Limb (tissue), 2 donors: ENCODE measurements around the gene DAZAP2.
"Not testable (repeated sequence)": the region's sequence is repeated elsewhere in the genome, so short reads cannot be mapped to it uniquely, and the experiment has no call there.

Source experiments
- DNase-seq, 2 donors: peaks; one replicate each; pipeline ENCODE4 v3.0.0-alpha.2; 2016; ENCODE audit errors: extremely low spot score in 2 of 2

DAZAP2 gene

DNA sequence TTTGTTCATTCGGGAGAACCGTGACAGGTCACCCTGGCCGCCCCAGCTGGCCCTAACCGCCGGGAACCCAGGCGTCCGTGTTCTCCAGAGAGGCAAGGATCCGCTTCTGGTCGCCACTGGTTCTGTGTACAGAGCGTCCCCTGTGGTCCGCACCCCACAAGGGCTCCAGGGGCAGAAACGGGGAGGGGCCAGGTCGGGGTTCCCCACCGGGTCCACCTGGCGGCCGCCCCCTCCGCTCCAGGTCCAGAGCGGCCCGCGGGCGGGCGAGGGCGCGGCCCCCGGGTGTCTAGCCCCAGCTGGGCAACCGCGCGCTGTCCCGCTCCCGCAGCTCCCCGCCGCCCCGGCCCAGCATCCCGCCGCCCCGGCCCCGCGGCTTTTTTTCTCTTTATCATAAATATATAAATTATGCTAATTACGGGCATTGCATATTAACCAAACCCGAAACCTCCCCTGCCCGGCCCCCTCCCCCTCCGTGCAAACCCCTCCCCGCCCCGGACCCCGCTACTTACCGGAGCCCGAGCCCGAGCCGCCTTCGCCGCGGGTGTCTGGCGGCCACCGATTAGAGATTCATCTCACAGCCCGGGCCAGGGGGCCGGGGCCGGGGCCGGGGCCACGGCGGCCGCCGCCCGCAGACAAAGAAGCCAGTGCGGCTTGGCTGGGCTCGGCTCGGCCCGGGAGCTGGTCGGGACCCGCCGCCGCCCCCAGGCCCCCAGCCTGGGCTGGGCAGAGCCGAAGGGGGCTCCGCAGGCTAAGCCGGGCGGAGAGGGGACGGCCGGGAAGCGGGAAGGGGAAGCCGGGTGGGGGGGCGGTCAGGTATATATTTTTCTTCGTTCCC is 21.3 kb upstream of the DAZAP2 start:
- peak in 1 of 2 donors; percentile 78 for DNase-seq

DNA sequence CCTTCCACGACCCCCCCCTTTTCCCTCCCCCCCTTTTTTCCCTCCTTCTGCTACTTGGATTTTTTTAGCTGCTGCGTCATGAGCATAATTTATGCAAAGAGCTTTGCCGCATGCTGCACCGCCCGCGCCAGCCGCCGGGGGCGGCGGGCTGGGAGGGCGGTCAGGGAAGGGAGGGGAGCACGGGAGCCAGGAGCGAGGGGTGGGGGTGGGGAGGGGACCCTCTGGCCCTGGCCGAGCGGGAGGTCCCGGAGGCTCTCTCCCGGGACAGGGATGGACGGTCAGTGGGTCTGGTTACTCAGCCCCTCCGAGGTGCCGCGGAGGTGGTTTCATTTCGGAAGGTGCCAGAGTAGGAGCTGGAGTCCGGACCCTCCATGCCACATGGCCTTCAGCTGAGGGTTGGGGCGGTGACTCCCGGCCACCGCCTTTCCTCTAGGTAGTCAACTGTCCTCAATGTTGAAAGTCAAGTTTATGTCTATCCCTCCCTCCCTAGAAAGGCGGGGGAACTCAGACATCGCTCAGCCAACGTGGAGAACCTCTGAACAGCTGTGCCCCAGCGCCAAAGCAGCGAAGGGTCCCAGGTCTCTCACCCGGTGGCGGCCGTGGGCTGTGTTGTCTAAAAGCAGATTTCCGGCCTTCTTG is 20.5 kb upstream of the DAZAP2 start, which contains the start of gene POU6F1:
Gene POU6F1, minus strand, starts transcription at position 95 of the 639 bp plus-strand sequence. CDS start 11,226 bp downstream, outside the sequence.
- peak; percentile 85 to 89 for DNase-seq

DNA sequence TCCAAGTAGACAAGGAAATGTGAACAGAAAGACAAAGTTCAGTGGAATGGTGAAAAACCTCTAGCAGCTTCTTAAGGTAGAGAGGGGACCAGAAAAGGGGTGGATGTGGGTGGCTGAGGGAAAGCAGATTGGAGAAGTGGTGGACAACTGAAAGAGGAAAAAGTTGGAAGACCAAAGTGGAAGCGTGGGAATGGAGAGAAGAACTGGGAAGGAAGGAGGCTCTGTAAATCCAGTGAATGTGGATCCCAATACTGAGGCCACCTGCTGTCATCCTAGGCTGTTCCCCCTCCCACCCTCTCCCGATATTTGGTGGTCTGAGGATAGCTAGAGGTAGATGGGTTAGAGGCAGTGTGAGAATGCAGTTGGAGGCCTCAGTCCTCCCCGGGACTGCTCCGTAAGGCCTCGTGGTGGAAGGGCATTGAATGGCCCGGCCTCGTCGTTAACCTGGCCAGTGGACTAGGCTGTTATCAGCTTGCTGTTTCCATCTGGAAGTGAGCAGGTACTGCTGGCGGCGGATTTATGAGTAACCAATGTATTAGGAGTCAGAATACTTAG is 19.9 kb upstream of the DAZAP2 start:
- DNase-seq = peak in 1 of 2 donors; percentile 37

DNA sequence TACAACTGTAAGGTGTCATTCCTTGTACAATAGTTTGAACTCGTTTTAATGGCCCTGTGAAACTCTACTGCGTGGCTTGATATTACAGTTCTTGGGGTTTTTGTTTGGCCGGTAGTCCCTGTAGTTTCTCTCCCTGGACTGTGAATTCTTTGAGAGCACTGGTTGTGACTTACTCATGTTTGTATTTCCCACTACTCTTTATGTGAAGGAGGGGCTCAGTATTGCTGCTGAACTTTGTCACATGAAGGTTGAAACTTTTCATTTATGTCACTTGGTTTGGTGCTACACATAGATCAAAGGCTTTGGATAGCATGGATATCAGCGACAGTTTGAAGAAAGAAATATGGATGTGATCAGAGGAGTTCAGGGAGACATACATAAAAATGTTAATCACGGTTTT is 19.3 kb upstream of the DAZAP2 start:
- no peak for DNase-seq

DNA sequence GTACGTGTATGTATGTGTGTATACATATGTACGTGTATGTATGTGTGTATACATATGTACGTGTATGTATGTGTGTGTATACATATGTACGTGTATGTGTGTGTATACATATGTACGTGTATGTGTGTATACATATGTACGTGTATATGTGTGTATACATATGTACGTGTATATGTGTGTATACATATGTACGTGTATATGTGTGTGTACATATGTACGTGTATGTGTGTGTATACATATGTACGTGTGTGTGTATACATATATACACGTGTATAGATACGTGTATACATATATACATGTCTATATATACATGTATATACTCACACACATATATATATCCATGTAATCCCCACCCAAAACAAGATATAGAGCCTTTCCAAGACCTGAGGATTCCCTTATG is 18.8 kb upstream of the DAZAP2 start:
- DNase-seq = not testable (repeated sequence)

DNA sequence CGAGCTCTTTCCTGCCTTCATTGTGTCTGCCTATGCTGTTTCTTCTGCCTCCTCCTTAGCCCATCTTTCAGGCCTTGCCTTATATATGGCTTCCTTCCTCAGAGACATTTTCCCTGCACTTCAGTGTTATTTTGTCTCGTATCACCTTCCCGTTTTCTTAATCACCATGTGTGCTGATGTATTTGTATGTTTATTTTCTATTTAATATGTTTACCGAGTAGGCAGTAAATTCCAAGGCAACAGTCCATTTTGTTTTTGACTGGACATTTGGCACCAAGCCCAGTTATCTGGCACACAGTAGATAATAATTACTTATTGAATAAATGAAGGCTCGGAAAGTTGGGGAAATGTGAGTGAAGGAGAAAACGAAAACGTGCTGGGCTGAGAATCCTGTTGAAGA is 16.2 kb upstream of the DAZAP2 start:
- no peak for DNase-seq

DNA sequence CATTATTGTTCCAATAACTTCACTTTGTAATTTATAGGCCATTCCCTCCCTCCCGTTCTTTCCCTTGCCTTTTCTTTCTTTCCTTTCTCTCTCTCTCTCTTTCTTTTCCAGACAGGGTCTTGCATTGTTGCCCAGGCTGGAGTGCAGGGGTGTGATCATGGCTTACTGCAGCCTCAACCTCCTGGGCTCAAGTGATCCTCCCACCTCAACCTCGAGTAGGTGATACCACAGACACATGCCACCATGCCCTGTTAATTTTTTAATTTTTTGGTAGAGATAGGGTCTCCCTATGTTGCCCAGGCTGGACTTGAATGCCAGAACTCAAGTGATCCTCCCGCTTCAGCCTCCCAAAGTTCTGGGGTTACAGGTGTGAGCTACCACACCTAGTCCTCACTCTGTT is 14.0 kb upstream of the DAZAP2 start:
- no peak for DNase-seq

DNA sequence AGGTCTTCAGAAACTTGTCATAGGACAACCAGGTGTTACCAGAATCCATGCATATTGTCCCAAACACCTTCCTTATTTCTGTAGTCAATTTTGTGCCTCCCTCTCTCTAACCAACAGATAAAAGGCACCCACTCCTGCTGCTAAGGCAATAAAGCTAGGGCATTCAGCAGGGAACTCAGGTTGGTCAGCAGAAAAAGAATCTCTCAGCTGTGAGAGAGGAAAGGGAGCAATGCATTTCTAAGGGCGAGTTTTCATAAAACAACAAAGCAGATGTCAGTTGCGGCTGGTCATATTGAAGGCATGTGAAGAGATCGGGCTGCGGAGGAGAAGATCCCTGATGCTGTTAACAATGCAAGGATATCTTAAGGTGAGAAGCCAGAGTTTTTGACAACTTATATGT is 13.4 kb upstream of the DAZAP2 start:
- DNase-seq = no peak

DNA sequence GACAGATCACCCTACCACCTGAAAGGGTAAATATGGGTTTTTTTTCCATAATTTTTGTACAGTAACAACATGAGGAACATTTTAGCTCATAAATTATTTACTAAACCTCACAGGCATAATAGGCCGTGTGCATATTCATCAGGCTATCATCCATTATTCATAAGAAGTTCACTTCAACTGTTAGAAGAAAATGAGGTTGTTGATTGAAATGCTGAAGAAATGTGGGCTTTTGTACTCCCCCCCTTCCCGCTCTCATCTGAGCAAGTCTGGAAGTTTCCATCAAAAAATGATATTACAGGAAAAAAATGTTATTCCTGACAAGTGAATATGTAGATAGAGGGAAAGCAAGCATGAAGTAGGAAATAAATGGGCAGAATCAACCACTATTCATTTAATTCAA is 12.9 kb upstream of the DAZAP2 start:
- no peak for DNase-seq

DNA sequence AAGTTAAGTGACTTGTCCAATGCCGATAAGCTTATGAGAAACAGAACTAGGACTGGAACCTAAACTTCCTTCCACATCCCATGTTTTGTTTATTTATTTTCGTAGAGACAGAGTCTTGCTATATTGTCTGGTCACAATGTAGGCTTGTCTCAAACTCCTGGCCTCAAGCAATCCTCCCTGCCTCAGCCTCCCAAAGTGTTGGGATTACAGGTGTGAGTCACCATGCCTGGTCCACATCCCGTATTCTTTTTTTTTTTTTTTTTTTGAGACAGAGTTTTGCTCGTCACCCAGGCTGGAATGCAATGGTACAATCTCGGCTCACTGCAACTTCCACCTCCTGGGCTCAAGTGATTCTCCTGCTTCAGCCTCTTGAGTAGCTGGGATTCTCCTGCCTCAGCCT is 11.5 kb upstream of the DAZAP2 start:
- not testable (repeated sequence) for DNase-seq

DNA sequence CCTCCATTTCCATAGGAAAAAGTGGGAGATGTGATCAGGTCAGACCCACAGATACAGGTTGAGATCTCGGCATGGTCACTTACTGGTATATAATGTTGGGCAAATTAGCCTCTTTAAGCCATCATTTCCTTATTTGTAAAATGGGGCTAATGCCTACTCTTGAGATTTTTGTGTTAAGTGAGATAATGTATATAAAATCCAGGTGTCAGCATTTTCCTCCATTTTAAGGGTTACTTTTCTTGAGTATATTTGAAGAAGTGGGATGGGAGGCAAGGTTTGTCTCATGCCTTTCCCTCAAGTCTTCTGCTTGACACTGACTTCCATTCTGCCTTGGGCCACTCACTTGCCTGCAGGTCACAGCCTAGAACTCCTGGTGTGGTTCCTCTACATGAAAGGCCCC is 10.7 kb upstream of the DAZAP2 start:
- no peak for DNase-seq

DNA sequence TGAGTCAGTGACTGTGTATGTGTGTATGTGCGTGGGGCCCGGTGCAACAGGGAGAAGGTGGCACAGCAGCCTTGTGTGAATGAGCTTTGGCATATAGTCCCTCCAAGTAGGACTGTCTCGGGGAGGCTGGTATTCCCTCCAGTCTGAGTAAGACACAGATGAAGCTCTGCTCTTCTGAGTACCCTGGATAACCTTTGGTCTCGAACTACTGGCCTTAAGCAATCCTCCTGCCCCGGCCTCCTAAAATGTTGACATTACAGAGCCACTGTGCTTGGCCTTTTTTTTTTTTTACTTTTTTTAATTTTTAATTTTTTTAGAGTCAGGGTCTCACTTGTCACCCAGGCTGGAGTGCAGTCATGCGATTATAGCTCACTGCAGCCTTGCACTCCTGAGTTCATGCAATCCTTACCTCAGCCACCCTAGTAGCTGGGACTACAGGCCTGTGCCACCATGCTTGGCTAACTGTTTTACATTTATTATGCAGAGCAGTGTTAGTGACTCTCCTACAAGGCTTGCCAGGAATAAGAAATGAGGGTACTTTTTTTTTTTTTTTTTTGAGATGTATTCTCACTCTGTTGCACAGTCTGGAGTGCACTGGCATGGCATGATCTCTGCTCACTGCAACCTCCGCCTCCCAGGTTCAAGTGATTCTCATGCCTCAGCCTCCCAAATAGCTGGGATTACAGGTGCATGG is 9.4 kb upstream of the DAZAP2 start:
- DNase-seq = no peak

DNA sequence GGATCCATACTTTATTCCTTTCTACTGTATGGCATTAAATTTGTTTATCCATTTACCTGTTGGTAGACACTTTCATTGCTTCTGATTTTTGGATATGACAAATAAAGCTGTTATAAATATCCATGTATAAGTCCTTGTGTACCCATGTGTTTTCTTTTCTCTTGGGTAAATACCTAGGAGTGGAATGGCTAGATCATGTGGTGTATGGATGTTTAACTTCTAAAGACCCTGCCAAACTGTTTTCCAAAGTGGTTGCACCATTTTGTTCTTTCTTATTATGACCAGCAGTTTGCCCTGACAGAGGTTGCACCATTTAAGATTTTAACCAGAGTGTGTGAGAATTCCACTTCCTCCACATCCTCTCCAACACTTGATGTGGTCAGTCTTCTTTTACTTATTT is 6.0 kb upstream of the DAZAP2 start:
- DNase-seq = no peak

DNA sequence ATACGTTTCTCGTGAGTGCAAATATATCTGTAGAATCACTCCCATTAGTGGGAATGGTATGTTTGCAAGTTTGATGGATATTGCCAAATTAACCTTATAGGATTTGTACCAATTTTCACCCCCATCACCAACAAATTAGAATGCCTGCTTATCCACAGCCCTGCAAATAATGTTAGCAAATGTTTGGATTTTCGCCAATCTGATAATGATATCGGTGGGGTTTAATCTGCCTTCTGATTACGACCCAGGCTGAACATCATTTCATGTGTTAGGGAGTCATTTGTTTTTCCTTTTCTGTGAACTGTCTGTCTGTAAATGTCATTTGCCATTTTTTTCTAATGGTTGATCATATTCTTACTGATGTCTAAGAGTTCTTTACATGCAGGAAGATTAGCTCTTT is 4.1 kb upstream of the DAZAP2 start:
- no peak for DNase-seq

DNA sequence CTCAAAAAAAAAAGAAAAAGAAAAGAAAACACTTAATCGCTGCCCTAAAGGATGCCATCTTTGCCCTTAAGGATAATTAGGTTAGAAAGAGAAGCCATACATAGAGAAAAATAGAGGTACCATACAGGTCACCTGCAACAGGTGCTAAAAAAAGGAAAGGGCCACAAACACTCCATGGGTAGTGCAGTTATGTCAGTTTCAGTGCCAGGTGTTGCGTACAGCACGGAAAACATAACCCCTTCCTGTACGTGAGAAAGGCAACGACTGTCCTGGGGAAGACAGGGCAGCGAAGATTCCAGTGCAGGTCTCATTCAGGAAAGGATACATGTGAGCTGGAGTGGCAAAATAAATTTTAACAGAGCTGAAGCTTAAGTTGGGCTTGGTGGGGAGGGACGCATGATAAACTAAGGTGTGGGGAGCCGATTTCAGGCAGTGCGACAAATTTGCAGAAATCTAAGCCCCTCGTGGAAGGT is 553 bp upstream of the DAZAP2 start:
- DNase-seq = no peak

DNA sequence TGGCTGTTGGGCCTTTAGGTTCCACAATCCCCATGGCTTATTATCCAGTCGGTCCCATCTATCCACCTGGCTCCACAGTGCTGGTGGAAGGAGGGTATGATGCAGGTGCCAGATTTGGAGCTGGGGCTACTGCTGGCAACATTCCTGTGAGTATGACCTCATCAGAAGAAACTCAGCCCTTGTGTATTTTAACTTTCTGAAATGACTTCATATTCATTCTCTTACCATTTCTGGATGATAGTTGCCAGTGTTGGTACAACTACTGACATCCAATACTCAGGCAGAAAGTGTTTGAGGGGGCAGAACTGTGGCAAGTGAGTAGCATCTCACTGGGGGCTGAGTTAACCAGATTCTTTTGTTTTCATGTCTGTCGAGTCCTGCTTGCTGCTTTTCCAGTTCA is 2.3 kb downstream of the DAZAP2 start:
- no peak for DNase-seq

DNA sequence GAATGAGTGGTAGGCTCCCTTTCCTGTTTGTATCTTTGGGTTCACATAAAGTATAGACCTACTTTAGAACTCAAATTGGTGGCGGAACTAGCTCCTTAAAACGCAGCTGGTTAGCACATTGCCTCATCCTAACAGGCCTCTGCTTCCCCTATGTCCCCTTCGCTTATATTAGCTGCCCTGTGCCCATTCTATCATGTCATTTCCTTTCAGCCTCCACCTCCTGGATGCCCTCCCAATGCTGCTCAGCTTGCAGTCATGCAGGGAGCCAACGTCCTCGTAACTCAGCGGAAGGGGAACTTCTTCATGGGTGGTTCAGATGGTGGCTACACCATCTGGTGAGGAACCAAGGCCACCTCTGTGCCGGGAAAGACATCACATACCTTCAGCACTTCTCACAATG is 3.5 kb downstream of the DAZAP2 start:
- no peak for DNase-seq

DNA sequence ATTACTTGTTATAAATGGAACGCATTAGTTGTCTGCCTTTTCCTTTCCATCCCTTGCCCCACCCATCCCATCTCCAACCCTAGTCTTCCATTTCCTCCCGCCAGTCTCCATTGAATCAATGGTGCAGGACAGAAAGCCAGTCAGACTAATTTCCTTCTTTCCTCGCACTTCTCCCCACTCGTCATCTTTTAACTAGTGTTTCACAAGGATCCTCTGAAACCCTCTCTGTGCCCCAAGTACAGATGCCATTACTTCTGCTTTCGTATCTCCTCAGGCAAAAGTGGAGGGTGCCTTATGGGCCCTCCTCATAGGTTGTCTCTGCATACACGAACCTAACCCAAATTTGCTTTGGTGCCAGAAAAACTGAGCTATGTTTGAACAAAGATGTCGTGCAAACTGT is 4.2 kb downstream of the DAZAP2 start:
- DNase-seq = no peak

DNA sequence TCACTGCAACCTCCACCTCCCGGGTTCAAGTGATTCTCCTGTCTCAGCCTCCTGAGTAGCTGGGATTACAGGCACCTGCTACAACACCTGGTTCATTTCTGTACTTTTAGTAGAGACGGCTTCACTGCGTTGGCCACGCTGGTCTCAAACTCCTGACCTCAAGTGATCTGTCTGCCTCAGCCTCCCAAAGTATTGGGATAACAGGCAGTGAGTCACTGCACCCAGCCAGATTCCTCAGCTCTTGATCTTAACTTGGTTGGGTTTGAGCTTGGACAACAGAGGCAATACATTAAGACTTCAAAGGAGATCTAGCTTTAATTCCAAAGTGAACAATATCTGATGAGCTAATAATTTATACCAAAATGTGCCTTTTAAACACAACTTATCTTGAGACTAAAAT is 5.6 kb downstream of the DAZAP2 start:
- DNase-seq = no peak

DNA sequence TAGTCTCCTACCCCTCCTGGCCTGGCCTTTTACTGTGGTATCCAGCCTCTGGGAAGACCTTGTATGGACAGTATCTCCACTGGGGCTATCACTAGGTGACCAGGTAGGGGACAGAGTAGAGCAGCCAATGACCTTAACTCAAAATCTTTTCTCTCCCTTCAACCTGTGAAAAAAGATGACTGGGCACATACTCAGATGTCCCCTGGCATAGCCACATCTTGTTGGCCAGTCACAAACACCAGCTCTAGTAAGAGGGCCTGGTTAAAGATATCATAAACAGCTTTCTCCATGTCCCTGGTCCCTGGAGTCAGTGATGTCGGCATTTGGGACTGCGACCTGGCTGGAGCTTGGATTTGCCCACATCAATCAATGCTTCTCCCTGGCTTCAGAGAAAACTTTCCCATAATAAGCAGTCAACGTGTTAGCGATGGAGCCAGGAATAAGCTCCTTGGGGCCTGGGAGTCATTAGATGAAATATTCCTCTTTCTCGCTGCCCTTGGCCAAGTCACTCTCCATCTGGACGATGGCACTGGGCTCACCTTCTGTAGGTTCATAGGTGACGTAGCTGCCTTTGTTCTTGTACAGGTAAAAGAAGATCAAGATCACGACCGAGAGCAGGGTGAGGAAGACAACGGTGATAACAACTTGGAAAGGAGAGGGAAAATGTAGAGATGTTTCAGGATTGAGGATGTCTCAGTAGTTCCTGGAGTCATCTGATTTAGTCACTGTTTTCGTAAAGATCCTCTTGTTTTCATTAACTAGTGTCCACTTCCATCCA is 7.0 kb downstream of the DAZAP2 start:
- DNase-seq = no peak

DNA sequence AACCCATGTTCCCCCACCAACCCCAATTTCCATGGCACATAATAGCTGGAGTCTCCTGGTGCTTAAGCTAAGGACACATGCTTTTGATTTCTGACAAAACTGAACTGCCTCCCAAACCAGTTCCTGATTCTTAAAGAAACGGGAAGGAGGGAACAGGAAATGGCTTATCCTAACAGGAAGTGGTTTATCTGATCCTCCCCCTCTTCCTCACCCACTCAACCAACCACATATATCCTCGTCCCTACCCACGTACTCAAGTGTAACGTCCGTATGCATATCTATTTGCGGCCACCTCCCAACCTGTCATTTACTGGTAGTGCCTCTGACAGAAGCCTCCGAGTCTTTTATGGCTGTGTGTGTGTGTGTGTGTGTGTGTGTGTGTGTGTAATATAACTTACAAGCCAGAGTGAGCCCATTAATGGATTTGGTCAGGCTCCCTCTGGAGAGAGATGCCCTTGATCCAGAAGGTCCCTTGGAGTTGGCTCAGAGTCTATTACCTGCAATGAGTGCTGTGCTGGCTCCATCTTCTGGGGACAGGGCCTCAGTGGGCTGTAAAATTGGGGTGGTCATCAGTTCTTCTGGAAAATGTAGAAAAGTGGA is 7.7 kb downstream of the DAZAP2 start:
- DNase-seq = no peak
